GM12864 (cell line): ENCODE data around the gene TOMM20L.

ENCODE experiments used
- DNase-seq: peaks from one replicate; pipeline ENCODE4 v3.0.0-alpha.2; 2011; ENCODE audit warnings: low read depth
- H3K4me3 ChIP-seq: 2 replicates; pipeline ENCODE4 v1.5.1; 2011; ENCODE audit warnings: mild to moderate bottlenecking, low read depth, low read length, control low read depth
- TF ChIP-seq, protein P1 (sequence below): IDR thresholded peaks from 2 replicates; pipeline ENCODE4 v1.5.1; 2011; ENCODE audit warnings: low read depth, mild to moderate bottlenecking, moderate library complexity, low read length, control low read depth, inconsistent platforms; ENCODE audit errors: missing control alignments

The TOMM20L gene

DNA sequence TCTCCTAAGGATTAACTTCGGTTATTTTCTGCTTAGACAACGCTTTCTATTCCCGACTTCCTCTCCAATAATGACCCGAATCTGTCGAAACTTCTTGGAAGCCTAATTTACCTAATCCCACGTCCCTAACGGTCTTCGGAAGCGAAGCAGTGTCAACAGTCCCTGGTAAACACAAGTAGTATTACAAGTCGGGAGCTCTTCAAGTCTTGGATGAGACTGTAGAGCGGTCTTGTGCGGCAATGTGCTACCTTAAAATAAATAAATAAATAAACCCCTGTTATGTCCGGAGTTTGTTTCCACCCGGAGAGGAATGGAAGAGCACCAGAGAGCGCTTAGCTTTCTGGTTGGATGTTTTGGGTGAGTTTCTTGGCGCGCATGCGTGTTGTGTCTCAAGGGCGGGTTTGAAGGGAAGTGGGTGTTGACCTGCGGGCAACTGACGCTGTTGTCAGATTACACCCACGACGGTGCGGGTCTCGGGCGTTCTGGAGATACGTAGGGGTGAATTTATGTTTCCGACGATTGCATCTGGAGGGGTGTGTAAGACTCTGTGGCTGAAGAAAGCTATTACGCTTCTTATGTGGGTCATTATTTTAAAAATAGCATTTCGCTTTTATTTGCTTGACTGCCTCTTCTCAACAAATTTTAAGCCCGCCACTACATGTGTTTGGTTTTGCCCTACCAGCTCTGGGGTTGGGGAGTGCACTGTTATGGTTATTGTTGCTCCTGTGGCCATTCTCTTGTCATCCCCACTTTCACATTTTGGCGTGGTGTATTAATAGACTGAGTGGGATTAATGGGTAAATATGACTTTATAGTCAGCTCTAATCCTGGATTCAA, 31.8 kb downstream of the TOMM20L start, which contains the start of the genes KIAA0586 and TIMM9:
Gene KIAA0586, plus strand, starts transcription at position 439 of the 837 bp plus-strand sequence. CDS start 546 bp downstream, outside the sequence.
Gene TIMM9, minus strand, starts transcription at position 251 of the 837 bp plus-strand sequence. CDS start 15,586 bp downstream, outside the sequence.
- TF ChIP-seq, protein P1, sequence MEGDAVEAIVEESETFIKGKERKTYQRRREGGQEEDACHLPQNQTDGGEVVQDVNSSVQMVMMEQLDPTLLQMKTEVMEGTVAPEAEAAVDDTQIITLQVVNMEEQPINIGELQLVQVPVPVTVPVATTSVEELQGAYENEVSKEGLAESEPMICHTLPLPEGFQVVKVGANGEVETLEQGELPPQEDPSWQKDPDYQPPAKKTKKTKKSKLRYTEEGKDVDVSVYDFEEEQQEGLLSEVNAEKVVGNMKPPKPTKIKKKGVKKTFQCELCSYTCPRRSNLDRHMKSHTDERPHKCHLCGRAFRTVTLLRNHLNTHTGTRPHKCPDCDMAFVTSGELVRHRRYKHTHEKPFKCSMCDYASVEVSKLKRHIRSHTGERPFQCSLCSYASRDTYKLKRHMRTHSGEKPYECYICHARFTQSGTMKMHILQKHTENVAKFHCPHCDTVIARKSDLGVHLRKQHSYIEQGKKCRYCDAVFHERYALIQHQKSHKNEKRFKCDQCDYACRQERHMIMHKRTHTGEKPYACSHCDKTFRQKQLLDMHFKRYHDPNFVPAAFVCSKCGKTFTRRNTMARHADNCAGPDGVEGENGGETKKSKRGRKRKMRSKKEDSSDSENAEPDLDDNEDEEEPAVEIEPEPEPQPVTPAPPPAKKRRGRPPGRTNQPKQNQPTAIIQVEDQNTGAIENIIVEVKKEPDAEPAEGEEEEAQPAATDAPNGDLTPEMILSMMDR = no peak
- peak; percentile 98 for DNase-seq

DNA sequence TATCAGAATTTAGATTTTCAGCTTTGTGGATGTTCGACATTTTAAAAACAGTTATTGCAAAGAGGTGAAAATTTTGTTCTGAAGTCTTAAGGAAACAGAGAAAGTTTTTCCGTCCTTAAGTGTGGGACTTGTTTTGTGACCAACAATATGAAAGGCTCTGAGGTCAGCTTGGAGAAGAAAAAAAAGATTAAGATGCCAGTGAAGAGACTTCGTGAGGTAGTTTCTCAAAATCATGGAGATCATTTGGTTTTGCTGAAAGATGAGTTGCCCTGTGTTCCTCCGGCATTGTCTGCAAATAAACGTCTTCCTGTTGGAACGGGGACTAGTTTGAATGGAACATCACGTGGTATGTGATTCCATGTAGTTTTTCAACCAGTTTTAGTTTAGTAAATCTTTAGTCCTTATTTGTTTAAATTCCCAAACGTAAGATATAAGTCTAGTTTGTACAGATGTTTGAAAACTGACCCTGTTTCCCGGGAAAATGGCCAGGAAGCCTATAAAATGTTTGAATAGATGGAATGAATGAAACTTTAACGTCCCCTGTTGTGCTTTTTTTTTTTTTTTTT, 32.5 kb downstream of the TOMM20L start:
- H3K4me3 ChIP-seq = peak overlapping the region; percentile 84
- peak; percentile 7 for DNase-seq
- TF ChIP-seq, protein P1 = no peak

More for the DNA sequence above, 31.8 kb downstream of the TOMM20L start, which contains the start of the genes KIAA0586 and TIMM9:
- peak within 1 kb of the TSS; percentile 84 for H3K4me3 ChIP-seq

DNA sequence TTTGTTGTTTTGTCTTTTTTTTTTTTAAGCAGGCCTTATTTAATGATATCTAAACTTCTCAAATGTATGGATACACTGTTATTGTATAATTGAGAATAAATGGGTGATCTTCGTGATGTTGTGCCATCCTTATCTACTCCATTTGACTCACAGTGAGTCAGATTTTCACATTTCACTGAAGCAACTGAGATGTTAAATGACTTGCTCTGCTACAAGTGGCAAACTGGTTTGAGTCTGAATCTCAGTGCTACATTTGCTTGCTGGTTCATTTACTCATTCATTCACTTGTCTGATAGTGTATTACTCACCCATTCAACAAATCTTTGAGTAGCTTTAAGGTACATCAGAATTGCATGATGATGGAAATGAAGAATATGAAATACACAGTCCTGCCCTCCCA, 34.4 kb downstream of the TOMM20L start:
- DNase-seq = peak; percentile 4
- no peak overlapping the region for H3K4me3 ChIP-seq
- TF ChIP-seq, protein P1 = no peak

DNA sequence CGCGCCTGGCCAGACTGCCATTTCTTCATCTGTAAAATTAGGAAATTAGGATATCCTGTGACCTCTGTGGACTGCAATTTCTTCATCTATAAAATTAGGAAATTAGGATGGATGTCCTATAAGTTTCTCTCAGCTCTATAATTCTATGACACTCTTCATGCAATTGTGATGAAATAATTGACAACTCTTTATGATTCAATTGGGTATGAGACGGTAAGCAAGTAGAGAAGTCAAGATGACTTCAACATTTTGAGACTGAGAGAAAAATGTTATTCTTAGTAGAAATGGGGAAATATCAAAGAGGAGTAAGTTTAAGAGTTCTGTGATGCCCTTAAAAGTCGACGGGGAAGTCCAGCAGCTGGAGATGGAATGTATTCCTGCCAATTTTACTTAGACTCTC, 43.7 kb downstream of the TOMM20L start:
- DNase-seq = no peak
- H3K4me3 ChIP-seq = no peak overlapping the region
- TF ChIP-seq, protein P1 = no peak

DNA sequence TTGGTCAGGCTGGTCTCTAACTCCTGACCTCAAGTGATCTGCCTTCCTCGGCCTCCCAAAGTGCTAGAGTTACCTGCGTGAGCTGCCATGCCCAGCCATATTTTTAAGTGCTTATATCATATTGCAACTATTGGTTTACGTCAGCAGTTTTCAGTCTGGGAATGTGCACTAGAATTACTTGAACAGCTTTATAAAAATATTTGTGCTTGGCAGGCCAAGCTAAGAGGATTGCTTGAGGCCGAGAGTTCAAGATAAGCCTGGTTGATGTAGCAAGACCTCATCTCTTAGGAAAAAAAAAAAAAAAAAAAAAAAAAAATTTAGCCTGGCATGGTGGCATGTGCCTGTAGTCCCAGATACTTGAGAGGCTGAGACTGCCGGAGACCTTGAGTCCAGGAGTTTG, 48.9 kb downstream of the TOMM20L start:
- no peak overlapping the region for H3K4me3 ChIP-seq
- DNase-seq = no peak
- TF ChIP-seq, protein P1 = no peak

DNA sequence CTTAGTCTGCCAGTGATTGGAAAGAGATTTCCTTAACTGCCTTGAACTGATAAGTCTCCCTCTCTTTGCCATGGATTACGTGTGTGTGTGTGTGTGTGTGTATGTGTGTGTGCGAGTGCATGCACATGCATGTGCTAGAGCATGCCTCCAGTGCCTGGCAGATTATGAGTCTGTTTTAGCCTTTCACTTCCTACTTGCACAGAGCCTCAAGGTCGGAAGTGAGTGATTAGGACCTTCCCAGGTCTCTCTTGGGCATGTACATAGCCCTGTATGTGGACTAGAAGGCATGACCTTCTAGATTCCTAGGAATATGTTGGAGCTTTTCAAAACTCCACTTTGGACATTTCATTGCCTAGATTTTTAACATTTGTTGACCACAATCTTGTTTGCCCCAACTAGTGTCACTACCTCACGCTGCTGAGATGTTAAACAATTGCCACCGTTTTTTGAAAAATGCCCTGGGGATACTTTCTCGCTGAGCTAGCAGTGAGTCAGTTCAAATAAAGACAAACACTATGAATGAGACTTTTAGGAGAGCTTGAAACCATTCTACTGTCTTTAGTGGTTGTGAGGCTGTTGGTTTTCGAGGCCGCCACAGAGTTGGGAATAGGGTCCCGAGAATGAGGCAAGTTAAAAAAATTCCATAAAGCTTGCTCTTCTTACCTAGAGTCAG, 60.0 kb downstream of the TOMM20L start:
- no peak overlapping the region for H3K4me3 ChIP-seq
- DNase-seq = no peak

More for the DNA sequence above, 60.0 kb downstream of the TOMM20L start:
- TF ChIP-seq, protein P1 = no peak
